Activated gamma-delta T cell treated with Interleukin-2 at 50 U/mL for 16 hours (primary cell): ENCODE results near the gene PRKAR1B.

ENCODE experiments used
- DNase-seq: peaks from one replicate; pipeline ENCODE4 v3.0.0-alpha.2; 2020

Gene PRKAR1B

DNA sequence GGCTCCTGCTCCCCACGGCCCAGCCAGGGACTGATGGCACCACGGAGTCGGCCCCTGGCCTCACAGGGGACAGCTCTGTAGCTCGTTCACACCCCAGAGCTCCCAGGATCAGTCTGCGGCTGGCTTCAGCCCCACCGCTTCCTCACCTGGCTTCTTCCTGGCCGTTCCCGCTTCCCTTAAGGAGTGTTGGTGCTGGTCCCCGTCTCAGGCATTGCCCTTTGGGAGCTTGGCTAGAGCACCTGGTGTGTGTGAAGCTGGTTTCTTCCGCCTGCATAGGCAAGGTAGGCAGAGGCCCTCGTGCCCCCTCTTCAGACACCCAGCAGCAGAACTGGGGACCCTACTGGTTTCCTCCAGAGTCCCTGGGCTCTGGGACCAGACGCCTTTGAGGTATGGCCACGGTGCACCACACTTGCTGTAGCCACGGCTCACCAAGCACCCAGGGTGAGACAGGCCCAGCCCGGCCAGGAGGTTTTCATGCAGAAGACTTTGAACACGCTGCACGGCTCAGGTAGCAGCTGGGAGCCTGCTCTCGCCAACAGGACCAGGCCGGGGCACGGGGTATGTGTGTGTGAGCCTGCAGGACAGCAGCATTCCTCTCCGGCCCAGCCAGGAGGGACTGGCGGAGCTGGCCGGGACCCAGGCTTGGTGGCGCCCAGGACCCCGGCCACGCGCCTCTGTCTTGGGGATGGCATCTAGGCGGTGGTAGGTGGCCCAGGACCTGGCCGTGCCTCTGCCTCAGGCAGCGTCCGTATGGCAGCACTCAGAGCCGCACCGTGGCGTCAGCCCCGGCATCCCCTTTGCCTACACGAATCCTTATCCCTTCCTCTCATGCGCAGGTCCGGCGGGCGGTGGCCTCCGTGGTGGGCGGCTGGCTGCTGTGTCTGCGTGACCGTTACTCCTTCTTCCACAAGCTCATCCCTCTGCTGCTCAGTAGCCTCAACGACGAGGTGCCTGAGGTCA is 13.2 kb upstream of the PRKAR1B start:
- no peak for DNase-seq

DNA sequence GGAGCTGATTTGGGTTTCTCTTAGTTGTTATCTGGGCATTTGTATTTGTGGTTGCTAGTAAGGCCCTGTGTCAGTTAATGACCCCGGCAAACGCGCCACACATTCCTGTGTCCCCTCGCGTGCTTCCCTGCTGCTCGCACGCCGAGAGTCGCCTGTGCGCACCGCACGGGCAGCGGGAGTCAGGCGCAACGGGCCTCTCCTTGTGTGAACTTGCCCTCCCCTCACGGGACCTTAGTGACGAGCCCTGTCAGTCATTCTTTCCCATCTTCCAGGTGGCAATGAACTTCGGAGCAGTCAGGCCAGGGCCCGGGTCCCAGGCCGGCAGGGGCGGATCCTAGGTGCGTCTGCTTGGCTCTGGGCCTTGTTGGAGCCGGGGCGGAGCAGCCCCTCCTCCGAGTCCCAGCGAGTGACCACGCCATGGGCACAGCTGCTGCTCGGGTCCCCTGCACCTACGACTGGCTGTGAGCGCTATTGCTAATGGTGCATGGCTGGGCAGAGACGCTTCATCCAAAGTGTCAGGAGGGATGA is 12.4 kb upstream of the PRKAR1B start:
- no peak for DNase-seq

DNA sequence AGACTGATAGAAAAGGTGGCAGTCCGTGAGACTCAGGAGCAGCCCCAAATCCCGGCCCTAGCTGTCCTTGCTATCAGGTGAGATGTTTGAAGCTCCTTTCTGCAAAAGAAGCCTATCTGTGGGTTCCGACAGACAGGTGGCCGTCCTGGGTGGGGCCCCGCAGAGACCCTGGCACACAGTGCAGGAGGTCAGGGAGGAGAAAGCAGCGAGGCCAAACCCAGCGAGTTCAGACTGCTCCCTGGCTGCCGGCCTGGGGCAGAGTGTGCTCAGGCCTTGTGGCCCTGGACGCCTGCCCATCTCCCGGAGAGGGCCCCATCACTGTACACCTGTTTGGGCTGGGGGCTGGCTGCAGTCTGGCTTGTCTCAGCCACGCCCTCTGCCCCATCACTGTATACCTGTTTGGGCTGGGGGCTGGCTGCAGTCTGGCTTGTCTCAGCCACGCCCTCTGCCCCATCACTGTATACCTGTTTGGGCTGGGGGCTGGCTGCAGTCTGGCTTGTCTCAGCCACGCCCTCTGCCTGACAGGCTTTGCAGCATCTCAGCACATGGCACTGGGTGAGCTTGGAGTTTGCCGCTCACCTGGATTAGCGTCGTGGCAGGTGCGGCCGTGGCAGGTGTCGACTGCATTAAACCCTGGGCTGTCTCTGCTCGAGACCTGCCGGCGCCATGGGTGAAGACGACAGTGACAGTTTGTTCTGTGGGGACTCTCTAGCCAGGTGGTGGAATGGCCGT is 11.8 kb upstream of the PRKAR1B start:
- DNase-seq: no peak

DNA sequence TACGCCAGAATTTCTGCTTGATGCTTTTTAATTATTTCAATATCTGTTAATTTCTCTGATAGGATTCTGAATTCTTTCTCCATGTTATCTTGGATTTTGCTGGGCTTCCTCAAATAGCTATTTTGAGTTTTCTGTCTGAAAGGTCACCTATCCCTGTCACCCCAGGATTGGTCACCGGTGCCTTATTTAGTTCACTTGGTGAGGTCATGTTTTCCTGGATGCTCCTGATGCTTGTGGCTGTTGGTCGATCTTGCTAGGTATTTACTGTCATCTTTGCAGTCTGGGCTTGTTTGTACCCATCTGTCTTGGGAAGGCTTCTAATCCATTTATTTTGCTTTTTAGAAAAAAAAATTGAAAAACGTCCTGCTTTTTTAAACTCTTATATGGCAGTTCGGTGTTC is 11.2 kb upstream of the PRKAR1B start:
- DNase-seq: no peak

DNA sequence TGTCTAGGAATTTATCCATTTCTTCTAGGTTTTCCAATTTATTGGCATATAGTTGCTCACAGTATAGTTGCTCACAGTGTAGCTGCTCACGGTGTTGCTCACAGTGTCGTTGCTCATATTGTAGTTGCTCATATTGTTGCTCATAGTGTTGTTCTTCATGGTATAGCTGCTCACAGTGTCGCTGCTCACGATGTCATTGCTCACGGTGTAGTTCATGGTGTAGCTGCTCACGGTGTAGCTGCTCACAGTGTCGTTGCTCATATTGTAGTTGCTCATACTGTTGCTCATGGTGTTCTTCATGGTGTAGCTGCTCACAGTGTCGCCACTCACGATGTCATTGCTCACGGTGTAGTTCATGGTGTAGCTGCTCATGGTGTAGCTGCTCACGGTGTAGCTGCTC is 7.7 kb upstream of the PRKAR1B start:
- no peak for DNase-seq

DNA sequence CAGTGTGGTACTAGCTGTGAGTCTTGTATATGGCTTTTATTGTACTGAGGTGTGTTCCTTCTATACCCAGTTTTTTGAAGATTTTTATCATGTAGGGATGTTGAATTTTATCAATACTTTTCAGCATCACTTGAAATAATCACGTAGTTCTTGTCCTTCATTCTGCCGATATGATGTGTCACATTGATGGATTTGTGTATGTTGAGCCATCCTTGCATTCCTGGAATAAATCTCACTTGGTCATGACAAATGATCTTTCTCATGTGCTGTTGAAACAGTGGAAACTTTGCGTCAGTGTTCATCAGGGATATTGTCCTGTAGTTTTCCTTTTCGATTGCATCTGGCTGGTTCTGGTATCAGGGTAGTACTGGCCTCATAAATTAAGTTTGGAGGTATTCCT is 7.1 kb upstream of the PRKAR1B start:
- no peak for DNase-seq

- no peak for DNase-seq
These were observed 5.5 kb upstream of the PRKAR1B start for GRCh38 chr7:732556-732955.

DNA sequence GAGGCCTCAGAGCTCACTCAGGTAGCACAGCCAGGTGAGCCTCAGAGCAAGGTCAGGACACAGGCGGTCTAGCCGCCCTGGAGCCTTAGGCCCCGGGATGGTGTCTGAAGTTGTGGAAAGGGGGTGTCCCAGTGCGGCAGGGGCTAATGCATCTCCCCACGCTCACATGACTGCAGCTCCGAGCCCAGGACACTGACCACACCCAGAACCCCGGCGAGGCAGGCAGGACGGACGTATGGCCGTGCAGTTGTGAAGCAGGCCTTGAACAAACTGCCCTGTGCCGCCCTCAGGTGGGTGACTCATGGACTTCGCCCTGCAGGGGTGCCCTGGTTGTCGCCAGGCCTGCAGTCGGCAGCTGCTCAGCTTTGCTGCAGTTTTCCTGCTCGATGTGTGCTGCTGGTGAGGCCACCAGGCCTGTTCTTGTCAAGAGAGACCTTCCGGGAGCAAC is 5.0 kb upstream of the PRKAR1B start:
- no peak for DNase-seq

DNA sequence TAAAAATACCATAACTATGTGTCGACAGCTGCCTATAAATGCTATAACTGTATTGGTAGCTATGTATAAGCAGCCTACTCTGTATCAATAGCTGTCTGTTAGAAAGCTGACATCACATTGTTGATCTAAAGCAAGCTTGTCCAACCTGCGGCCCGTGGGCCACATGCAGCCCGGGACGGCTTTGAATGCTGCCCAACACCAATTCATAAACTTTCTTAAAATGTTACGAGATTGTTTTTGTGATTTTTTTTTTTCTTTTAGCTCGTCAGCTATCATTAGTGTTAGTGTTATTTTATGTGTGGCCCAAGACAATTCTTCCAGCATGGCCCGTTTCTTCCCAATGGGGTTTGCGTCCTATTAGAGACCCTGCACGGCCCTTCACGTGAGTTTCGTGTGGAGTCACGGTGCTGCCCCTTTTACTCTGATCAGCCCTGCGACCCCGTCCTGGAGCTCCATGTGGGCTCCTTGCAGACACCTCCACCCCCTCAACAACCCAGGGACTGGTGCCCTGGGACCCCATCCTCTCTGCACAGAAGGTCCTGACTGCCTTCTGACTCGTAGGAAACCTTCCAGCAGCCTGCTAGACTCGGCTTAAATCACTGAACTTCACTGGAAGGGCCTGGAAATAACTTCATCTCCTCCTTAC is 4.5 kb upstream of the PRKAR1B start:
- no peak for DNase-seq

- DNase-seq: no peak
These were observed 3.7 kb upstream of the PRKAR1B start for GRCh38 chr7:730501-731439.

GRCh38 chr7:729140-730000 is 2.3 kb upstream of the PRKAR1B start:
- DNase-seq: no peak

DNA sequence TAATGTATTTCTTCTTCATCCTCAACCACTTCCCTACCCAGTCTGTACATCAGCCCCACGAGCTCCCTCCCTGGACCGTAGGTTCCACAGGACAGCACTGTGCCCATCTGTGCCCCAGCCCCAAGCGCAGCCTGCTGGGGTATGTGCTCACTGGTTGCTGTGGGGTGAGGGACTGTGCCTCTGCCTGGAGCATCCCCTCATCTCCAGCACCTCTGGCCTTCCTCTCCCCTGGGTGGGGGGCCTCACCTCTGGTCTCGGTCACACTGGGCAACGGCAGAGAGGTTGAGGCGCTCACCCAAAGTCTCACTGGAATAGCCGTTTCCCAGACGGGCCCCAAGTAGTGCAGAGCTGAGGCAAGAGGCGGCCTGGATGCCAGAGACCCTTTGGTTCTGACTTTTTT is 1.5 kb upstream of the PRKAR1B start:
- no peak for DNase-seq

DNA sequence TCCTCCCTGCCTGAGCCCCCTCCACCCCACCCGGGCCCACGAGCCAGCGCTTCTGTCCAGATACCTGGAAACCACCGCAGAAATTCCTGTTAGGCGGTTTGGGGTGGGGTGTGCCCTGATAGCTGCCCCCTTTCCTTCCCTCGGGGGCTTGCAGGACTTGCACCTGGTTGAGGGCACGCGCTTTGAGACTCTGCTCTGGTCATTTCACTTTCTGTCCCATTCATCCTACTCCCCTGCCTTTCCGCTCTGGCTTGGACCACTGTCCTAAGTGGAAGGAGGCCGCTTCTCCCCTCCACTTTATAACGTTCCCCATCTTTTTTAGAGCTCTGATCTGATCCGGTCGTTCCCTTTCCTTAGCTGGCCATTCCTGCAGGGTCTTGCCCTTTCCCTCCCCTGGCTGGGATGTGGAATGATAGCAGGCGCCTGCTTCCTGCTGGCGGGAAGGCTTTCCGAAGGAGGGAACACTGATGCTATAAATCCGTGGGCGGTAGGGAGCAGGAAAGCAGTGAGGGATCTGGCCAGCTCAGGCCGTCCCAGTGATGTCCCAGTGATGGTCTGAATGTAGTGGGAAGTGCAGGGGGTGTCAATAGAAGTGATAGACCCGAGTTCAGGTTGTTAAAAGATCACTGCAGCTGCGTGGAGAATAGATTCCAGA is 852 bp upstream of the PRKAR1B start:
- DNase-seq: no peak

DNA sequence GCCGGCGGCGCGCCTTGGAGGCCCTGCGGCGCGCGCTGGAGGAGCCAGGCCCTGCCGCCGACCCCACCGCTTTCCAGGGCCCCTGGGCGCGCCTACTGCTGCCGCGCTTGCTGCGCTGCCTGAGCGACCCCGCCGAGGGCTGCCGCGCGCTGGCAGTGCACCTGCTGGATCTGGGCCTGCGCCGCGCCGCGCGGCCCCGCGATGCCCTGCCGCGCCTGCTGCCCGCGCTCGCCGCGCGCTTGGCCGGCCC is 302 bp downstream of the PRKAR1B start:
- DNase-seq: no peak

- DNase-seq: peak; percentile 83
These were observed 812 bp downstream of the PRKAR1B start, which contains the start of gene DNAAF5 for GRCh38 chr7:726084-726853. Gene DNAAF5, plus strand, starts transcription at chr7:726699. Its CDS starts 22 bp downstream, at chr7:726721.

DNA sequence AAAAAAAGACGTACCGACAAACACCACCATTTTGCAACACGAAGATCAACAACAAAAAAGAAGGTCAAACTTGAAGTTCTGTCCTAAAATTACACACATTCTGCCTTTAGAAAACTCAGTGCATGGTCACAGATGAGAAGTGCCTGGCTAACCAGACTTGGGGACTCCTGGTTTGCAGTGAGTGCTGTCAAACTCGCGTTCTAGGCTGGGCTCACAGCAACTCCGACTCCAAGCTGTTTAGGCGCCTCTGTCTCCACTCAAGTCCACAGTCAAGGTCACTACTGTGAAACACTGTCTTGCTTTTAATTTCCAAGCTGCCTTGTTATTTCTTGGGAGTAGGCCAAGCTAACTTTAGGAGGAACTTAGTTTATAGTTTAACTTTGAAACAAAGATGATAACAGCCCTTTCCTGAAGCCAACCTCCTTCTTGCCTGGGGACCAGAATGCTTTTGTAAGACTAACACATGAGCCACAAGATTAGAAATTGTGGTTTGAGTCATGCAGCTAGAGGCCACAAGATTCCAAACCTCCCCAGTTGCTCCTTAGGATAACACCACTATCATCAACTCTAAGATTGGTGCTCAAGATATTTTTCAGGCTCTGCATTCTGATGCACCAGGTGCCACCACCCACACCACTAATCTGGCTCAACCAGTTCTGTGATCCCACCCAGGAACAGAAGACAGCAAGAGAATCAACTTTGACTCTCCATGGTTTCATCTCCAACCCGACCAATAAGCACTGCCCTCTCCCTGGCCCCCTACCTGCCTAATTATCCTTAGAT is 1.7 kb downstream of the PRKAR1B start:
- no peak for DNase-seq

GRCh38 chr7:724298-724697 is 2.8 kb downstream of the PRKAR1B start:
- no peak for DNase-seq

GRCh38 chr7:723541-723940 is 3.5 kb downstream of the PRKAR1B start:
- DNase-seq: no peak

DNA sequence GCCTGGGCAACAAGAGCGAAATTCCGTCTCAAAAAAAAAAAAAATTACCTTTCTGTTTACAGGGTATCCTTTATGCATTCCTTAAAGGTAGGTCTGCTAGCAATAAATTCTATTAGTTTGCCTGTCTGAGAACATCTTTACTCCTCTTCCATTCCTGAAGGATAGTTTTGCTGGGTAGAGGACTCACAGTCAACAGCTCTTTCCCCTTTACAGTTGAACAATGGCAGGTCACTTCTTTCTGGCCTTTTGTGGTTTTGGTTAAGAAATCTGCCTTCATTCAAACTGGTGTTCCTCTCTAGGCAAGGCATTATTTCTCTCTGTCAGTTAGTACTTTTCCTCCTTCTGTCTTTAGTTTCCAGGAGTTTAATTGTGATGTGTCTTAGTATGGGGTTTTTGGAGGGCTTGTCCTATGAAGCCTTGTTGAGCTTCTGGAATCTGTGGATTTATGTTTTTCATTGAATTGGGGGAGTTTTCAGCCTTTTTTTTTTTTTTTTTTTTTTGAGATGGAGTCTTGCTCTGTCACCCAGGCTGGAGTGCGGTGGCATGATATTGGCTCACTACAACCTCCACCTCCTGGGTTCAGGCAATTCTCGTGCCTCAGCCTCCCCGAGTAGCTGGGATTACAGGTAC is 5.3 kb downstream of the PRKAR1B start:
- no peak for DNase-seq
